Endothelial cell (in vitro differentiated cells): ENCODE results near the gene RHCE. TPM values are rescaled to one million over a fixed set of nuclear protein-coding genes. Genes with fewer than 3 reads are reported as not detected.
"Not testable (repeated sequence)": the region's sequence is repeated elsewhere in the genome, so short reads cannot be mapped to it uniquely, and the experiment has no call there.

Experiments
- DNase-seq: peaks from one replicate; pipeline ENCODE4 v3.0.0; 2021; ENCODE audit warnings: low spot score
- H3K27ac Mint-ChIP-seq: one replicate; pipeline ENCODE4 v1.8.0; 2021; ENCODE audit warnings: mixed read lengths, inconsistent platforms; ENCODE audit not compliant: unreplicated experiment
- H3K27me3 Mint-ChIP-seq: one replicate; pipeline ENCODE4 v1.8.0; 2021; ENCODE audit warnings: mild to moderate bottlenecking, moderate library complexity, mixed read lengths, inconsistent platforms; ENCODE audit not compliant: unreplicated experiment
- H3K36me3 Mint-ChIP-seq: one replicate; pipeline ENCODE4 v1.8.0; 2021; ENCODE audit warnings: mild to moderate bottlenecking, low read depth, mixed read lengths, inconsistent platforms; ENCODE audit not compliant: unreplicated experiment
- H3K4me1 Mint-ChIP-seq: one replicate; pipeline ENCODE4 v1.8.0; 2021; ENCODE audit warnings: mild to moderate bottlenecking, mixed read lengths, inconsistent platforms; ENCODE audit not compliant: unreplicated experiment
- H3K4me3 Mint-ChIP-seq: one replicate; pipeline ENCODE4 v1.8.0; 2021; ENCODE audit warnings: mild to moderate bottlenecking, mixed read lengths, inconsistent platforms; ENCODE audit not compliant: unreplicated experiment
- H3K9me3 Mint-ChIP-seq: one replicate; pipeline ENCODE4 v1.8.0; 2021; ENCODE audit warnings: mixed read lengths, inconsistent platforms; ENCODE audit not compliant: unreplicated experiment
- CTCF ChIP-seq: fragments of 200-600 bp; sonication (generic); IDR thresholded peaks from one replicate; pipeline ENCODE4 v1.5.0; 2021; ENCODE audit warnings: antibody characterized with exemption; ENCODE audit not compliant: unreplicated experiment
- long read RNA-seq: library from polyadenylated mRNA; unstranded; transcript quantifications from one replicate; pipeline ENCODE4 v2.0.0, GENCODE V29; 2020; ENCODE audit not compliant: unreplicated experiment
- total RNA-seq: library from RNA; stranded (reverse); fragmentation: NEBNext Ultra II Directional; extraction: Animal tissue kit (Norgen Biotek cat#: 25700); gene quantifications from one replicate; pipeline ENCODE4 v1.2.1, GENCODE V29; 2021; ENCODE audit not compliant: unreplicated experiment

The RHCE gene
- total RNA-seq = 2.4 TPM
- long read RNA-seq, partial matches to known transcripts = 0 of 2 reads
- long read RNA-seq, other reads (novel, unspliced or antisense) = 2 of 2 reads

GRCh38 chr1:25420715-25421114 is at the start of gene RHCE:
Gene RHCE, minus strand, starts transcription at chr1:25420825. Its CDS starts 39 bp downstream, at chr1:25420786.
- peak within 1 kb of the TSS; percentile 48 for H3K27ac Mint-ChIP-seq

GRCh38 chr1:25469177-25469576 is 48.6 kb upstream of the RHCE start:
- no peak overlapping the region for H3K27ac Mint-ChIP-seq
- no peaks in the 10 kb centered on the region for H3K4me1 Mint-ChIP-seq
- no peaks in the 10 kb centered on the region for H3K9me3 Mint-ChIP-seq
- H3K36me3 Mint-ChIP-seq = peaks cover 13% of the 10 kb centered on the region
- DNase-seq = no peak
- no peak for TF ChIP-seq CTCF
- H3K27me3 Mint-ChIP-seq = no peaks in the 10 kb centered on the region
- H3K4me3 Mint-ChIP-seq = no peak overlapping the region

More at GRCh38 chr1:25420715-25421114, at the start of gene RHCE:
- peaks cover 16% of the 10 kb centered on the region for H3K4me1 Mint-ChIP-seq
- not testable (repeated sequence) for H3K4me3 Mint-ChIP-seq, H3K36me3 Mint-ChIP-seq, H3K9me3 Mint-ChIP-seq, H3K27me3 Mint-ChIP-seq, DNase-seq

- Mint-ChIP-seq H3K4me1 (peaks cover 2% of the 10 kb centered on the region), H3K4me3 (no peak overlapping the region), H3K27me3 (peaks cover 2% of the 10 kb centered on the region), H3K27ac (no peak overlapping the region), H3K36me3 (peaks cover 13% of the 10 kb centered on the region), H3K9me3 (no peaks in the 10 kb centered on the region)
- TF ChIP-seq CTCF = no peak
- DNase-seq = no peak
Observed at GRCh38 chr1:25468033-25468432, 47.4 kb upstream of the RHCE start.

GRCh38 chr1:25467616-25468015 is 47.0 kb upstream of the RHCE start:
- TF ChIP-seq CTCF = no peak
- Mint-ChIP-seq H3K27ac (no peak overlapping the region), H3K4me3 (no peak overlapping the region), H3K9me3 (no peaks in the 10 kb centered on the region), H3K27me3 (peaks cover 2% of the 10 kb centered on the region), H3K4me1 (peaks cover 5% of the 10 kb centered on the region), H3K36me3 (peaks cover 13% of the 10 kb centered on the region)
- DNase-seq = no peak

- peaks cover 2% of the 10 kb centered on the region for H3K27me3 Mint-ChIP-seq
- no peak for DNase-seq
- TF ChIP-seq CTCF = no peak
- H3K36me3 Mint-ChIP-seq = peaks cover 13% of the 10 kb centered on the region
- H3K9me3 Mint-ChIP-seq = no peaks in the 10 kb centered on the region
- no peak overlapping the region for H3K27ac Mint-ChIP-seq
- no peak overlapping the region for H3K4me3 Mint-ChIP-seq
- peaks cover 9% of the 10 kb centered on the region for H3K4me1 Mint-ChIP-seq
Observed at GRCh38 chr1:25467193-25467592, 46.6 kb upstream of the RHCE start.
